Stimulated activated naive CD8-positive, alpha-beta T cell treated with anti-CD3 and anti-CD28 coated beads, Interleukin-15, amount 100 ng/mL, for 72 hours (primary cell): ENCODE results near the gene CHST11.
"Not testable (repeated sequence)": the region's sequence is repeated elsewhere in the genome, so short reads cannot be mapped to it uniquely, and the experiment has no call there.

Experiments
- ATAC-seq: fragments of 150-1000 bp; cut with Tn5 transposase; 2 replicates; pipeline ENCODE4 v1.10.0; 2021; ENCODE audit warnings: mild to moderate bottlenecking, moderate library complexity
- DNase-seq, 2 donors: peaks; one replicate each; pipeline ENCODE4 v3.0.0; 2021 to 2022
- H3K27ac Mint-ChIP-seq, 2 donors: one replicate each; pipeline ENCODE4 v1.8.0; 2022; ENCODE audit warnings: mild to moderate bottlenecking in 2 of 2, mixed read lengths in 2 of 2, moderate library complexity in 2 of 2
- H3K27me3 Mint-ChIP-seq: one replicate; pipeline ENCODE4 v1.8.0; 2022; ENCODE audit warnings: mixed read lengths
- H3K4me1 Mint-ChIP-seq: one replicate; pipeline ENCODE4 v1.8.0; 2022; ENCODE audit warnings: mild to moderate bottlenecking, mixed read lengths
- H3K4me3 Mint-ChIP-seq, 2 donors: one replicate each; pipeline ENCODE4 v1.8.0; 2022; ENCODE audit warnings: mild to moderate bottlenecking in 2 of 2, mixed read lengths in 2 of 2, moderate library complexity in 1 of 2
- H3K9me3 Mint-ChIP-seq, 2 donors: one replicate each; pipeline ENCODE4 v1.8.0; 2022; ENCODE audit warnings: mixed read lengths in 2 of 2

The CHST11 gene

DNA sequence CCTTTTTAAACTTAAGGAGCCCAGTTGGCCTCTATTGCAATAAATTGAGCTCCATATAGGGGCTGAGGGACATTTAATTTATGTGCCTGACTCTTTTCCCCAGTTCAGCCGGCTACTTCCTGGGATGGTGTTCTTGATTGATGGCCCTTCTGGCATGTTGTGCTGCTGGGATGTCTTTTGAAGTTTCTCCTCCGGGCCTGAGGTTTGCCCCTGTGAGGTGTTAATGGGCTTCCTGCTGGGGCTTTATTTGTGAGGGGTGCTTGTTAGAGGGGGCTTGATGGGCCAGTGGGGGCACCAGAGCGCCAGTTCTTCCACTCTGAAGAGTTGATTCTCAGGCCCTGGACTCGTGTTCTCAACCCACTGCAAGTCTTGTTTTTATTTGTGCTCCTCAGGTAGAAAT is 69.6 kb downstream of the CHST11 start:
- Mint-ChIP-seq H3K9me3 (peaks cover 6 to 9% of the 10 kb centered on the region in 2 donors), H3K27ac (no peak overlapping the region), H3K4me1 (peaks cover 46% of the 10 kb centered on the region), H3K4me3 (no peak overlapping the region), H3K27me3 (no peaks in the 10 kb centered on the region)
- DNase-seq, result no peak
- no peak for ATAC-seq

DNA sequence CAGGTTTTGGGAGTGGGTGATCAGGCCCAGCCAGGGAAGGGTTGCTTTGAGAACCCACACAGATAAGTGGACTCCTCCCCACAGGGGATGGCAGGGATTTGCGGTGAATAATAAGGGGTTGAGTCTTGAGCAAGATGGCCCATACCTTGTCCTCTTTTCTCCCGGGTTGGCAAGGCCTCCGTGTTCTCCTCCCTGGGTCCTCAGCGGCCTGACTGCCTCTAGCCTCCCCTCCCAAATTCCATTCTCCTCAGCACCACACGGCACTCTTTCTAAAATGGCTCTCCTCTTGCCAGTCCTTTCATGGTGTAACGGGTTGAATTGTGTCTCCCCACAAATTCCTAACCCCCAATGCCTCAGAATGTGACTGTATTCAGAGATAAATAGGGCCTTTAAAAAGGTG is 70.0 kb downstream of the CHST11 start:
- Mint-ChIP-seq H3K4me1 (peaks cover 42% of the 10 kb centered on the region), H3K27ac (no peak overlapping the region), H3K4me3 (no peak overlapping the region), H3K9me3 (peaks cover 6 to 9% of the 10 kb centered on the region in 2 donors), H3K27me3 (no peaks in the 10 kb centered on the region)
- no peak for ATAC-seq
- DNase-seq, result no peak

DNA sequence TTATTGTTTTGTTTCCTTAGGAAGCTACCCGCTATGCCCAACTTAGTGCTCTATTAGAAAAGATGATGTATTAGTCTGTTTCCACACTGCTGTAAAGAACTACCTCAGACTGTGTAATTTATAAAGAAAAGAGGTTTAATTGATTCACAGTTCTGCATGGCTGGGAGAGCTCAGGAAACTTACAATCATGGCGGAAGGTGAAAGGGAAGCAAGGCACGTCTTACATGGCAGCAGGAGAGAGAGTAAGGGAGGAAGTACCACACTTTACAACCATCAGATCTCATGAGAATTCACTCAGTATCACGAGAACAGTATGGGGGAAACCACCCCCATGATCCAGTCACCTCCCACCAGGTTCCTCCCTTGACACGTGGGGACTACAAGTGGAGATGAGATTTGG is 70.9 kb downstream of the CHST11 start:
- not testable (repeated sequence) for H3K4me3 Mint-ChIP-seq, H3K9me3 Mint-ChIP-seq, H3K27me3 Mint-ChIP-seq, H3K27ac Mint-ChIP-seq, ATAC-seq, DNase-seq
- peaks cover 37% of the 10 kb centered on the region for H3K4me1 Mint-ChIP-seq

DNA sequence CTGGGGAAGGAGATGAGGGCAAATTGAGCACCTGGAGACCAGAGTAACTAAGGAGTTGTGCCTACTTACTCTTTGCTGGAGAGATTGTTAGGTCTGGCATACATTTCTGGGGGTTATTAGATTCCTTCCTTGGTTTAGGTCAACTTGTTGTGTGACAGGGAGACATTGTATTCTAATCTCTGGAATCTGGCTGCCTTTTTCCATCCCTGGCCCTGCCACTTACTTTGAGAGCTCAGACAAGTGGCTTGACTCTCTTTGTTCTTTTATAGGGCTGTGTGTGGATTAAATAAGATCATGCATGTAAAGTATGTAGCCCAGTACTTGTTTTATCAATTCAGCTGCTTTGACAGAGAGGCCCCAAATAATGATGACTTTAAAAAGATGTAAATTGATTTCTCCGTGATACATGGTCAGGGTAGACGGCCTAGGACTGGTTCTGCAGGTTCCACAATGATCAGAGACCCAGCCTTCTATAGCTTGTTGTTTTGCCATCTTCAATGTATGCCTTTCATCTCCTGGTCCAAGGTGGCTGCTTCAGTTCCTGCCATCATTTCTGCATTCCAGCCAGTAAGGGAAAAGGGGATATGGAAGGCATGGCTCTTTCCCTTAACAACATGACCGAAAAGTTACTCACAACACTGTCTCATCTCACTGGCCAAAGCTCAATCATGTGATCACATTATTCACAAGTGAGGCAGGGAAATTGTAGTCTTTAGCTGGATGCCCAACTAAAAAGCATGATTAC is 72.6 kb downstream of the CHST11 start:
- ATAC-seq (no peak), DNase-seq (no peak)
- no peaks in the 10 kb centered on the region for H3K27me3 Mint-ChIP-seq
- peaks cover 35% of the 10 kb centered on the region for H3K4me1 Mint-ChIP-seq
- H3K9me3 Mint-ChIP-seq, result peaks cover 6 to 9% of the 10 kb centered on the region in 2 donors
- no peak overlapping the region for H3K4me3 Mint-ChIP-seq
- no peak overlapping the region for H3K27ac Mint-ChIP-seq

DNA sequence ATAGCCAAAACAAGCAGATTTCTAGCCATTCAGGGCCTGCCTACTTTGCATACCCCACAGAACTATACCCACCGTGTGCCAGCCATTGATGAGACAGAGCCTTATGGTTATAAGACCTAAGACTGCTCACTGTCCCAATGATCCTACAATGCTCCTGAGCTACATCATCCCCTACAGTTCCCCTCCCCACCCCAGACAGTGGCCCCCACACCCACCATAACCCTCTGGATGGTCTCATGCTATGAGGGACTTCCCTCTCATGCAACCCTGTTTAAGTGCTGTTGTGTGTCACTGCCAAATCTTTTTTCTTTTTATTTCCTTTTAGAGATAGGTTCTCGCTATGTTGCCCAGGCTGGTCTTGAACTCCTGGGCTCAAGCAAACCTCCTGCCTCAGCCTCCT is 75.9 kb downstream of the CHST11 start:
- H3K4me3 Mint-ChIP-seq, result no peak overlapping the region
- H3K27ac Mint-ChIP-seq, result no peak overlapping the region
- ATAC-seq (no peak), DNase-seq (no peak)
- H3K4me1 Mint-ChIP-seq, result peaks cover 29% of the 10 kb centered on the region
- peaks cover 2 to 3% of the 10 kb centered on the region in 2 donors for H3K9me3 Mint-ChIP-seq
- H3K27me3 Mint-ChIP-seq, result no peaks in the 10 kb centered on the region

DNA sequence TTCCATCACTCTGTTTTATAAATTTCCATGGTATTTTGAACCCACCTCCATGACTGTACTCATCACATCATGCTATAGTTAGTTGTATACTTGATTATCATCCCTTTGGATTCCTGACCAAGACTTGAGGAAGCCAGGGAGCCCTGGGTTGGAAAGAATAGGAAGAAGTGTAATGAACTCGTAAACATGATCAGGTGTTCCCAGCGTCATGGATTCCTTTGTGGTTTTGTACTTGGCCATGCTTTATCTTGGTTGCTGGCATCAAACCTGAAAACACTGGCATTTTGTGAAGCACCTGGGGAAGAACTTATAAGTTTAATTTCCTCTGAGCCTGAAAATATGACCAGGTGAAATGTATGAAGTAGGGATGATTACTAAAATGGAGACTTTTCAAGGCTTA is 76.4 kb downstream of the CHST11 start:
- H3K27ac Mint-ChIP-seq, result no peak overlapping the region
- peaks cover 26% of the 10 kb centered on the region for H3K4me1 Mint-ChIP-seq
- H3K4me3 Mint-ChIP-seq, result no peak overlapping the region
- DNase-seq (no peak), ATAC-seq (no peak)
- no peaks in the 10 kb centered on the region for H3K9me3 Mint-ChIP-seq
- no peaks in the 10 kb centered on the region for H3K27me3 Mint-ChIP-seq

DNA sequence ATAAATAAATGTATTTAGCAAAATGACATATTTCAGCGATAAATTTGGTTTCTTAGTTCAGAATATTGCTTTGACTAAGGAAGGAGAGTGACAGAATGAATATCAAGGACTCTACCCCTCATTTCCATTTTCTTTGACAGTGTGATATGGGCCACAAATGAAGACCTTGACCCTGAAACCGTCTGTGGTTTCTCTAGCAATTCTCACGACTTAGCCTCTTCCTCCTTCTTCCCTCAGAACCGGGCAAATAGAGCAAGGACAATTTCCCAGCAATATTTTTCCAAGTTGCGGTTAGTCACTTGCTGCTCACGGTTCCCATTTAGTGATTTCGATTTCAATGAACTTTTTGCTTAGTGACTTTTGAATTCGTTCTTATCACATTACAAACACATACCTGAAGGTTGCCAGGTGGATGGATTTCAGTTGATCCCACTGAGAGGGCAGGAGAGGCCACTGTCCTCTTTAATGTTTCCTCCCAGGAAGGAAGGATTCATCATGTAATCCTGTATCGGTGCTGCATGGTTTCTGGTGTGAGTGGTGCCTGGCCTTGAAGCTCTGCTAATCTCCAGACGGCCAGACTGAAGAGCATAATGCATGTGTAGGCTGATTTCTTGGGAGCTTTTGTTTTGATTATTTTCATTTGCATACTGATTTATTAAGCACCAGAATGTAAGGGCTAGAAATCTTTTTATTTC is 77.6 kb downstream of the CHST11 start:
- H3K9me3 Mint-ChIP-seq, result no peaks in the 10 kb centered on the region
- no peak overlapping the region for H3K4me3 Mint-ChIP-seq
- no peak overlapping the region for H3K27ac Mint-ChIP-seq
- no peak for DNase-seq
- ATAC-seq, result peak; percentile 60
- peaks cover 26% of the 10 kb centered on the region for H3K4me1 Mint-ChIP-seq
- H3K27me3 Mint-ChIP-seq, result no peaks in the 10 kb centered on the region

DNA sequence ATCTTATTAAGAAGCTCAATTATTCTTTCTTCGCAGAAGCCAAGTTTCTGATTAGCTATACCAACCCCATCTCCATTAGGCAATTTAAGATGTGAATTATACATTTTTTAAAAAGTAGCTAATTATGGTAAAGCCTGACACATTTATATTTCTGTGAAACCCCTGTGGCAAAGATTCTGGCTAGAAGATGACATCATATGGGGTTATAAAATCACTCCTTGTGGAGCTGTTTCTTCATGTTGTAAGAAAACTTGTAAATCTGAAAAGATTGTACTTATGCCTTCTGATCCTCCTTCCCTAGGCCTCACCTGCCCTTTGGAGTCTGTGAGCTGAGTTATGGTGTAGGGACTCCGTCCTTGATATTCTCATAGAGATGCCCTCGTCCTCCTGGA is 78.1 kb downstream of the CHST11 start:
- Mint-ChIP-seq H3K27me3 (no peaks in the 10 kb centered on the region), H3K9me3 (no peaks in the 10 kb centered on the region), H3K27ac (no peak overlapping the region), H3K4me3 (no peak overlapping the region), H3K4me1 (peaks cover 26% of the 10 kb centered on the region)
- DNase-seq (no peak), ATAC-seq (no peak)

DNA sequence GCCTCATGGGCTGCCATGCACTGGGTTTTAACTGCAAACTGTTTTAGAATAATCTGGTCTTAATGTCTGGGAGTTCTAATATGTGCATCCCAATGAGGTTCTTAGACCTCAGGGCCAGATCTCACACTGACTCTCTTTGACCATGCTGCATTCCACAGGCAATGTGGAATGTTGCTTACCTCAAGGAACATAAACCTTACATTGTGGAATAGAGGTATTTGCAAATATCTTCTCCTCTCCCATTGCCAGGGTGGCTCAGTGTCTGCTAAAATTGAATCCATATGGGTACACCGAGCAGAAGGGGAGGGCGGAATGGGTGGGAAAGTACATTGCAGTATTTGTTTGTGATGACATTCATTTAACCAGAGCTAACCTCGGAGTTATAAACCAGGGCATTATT is 78.6 kb downstream of the CHST11 start:
- no peak overlapping the region for H3K4me3 Mint-ChIP-seq
- H3K9me3 Mint-ChIP-seq, result no peaks in the 10 kb centered on the region
- no peak overlapping the region for H3K27ac Mint-ChIP-seq
- ATAC-seq (no peak), DNase-seq (no peak)
- peaks cover 26% of the 10 kb centered on the region for H3K4me1 Mint-ChIP-seq
- no peaks in the 10 kb centered on the region for H3K27me3 Mint-ChIP-seq

DNA sequence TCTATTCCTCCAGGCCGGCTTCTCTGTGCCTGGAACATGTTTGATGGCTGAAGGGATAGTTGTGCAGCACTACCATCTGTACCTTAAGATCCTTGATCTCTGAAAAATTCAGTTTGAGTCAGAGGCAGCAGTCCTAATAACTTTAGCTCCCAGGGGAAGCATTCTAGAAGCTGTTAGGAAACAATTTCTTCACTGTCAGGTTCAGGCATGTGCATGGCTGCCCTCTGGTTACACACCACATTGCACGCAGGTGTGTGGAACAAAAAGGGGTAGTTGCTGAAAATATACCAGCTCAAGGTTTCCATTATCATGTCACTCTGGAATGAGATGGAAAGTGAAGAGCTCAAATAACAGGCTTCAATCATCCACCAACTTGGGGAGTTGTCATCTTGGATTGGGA is 80.1 kb downstream of the CHST11 start:
- Mint-ChIP-seq H3K27ac (no peak overlapping the region), H3K4me1 (peaks cover 26% of the 10 kb centered on the region), H3K27me3 (no peaks in the 10 kb centered on the region), H3K4me3 (no peak overlapping the region), H3K9me3 (no peaks in the 10 kb centered on the region)
- ATAC-seq (no peak), DNase-seq (no peak)

DNA sequence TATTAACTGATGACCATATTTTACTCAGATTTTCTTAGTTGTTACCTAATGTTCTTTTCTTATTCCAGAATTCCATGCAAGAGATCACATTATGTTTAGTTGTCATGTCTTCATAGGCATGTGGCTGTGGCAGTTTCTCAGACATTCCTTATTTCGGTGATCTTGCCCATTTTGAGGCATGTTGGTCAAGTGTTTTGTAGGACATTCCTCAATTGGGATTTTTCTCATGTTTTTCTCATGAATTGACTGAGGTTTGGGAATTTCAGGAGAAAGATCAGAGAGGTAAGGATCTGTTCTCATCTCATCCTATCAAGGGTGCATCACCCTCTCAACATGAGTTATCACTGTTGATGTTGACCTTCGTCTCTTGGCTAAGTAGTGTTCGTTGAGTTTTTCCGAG is 81.3 kb downstream of the CHST11 start:
- H3K4me1 Mint-ChIP-seq, result peaks cover 24% of the 10 kb centered on the region
- H3K27ac Mint-ChIP-seq, result no peak overlapping the region
- DNase-seq (no peak), ATAC-seq (no peak)
- no peaks in the 10 kb centered on the region for H3K27me3 Mint-ChIP-seq
- H3K9me3 Mint-ChIP-seq, result peaks cover 0 to 6% of the 10 kb centered on the region in 2 donors
- no peak overlapping the region for H3K4me3 Mint-ChIP-seq

DNA sequence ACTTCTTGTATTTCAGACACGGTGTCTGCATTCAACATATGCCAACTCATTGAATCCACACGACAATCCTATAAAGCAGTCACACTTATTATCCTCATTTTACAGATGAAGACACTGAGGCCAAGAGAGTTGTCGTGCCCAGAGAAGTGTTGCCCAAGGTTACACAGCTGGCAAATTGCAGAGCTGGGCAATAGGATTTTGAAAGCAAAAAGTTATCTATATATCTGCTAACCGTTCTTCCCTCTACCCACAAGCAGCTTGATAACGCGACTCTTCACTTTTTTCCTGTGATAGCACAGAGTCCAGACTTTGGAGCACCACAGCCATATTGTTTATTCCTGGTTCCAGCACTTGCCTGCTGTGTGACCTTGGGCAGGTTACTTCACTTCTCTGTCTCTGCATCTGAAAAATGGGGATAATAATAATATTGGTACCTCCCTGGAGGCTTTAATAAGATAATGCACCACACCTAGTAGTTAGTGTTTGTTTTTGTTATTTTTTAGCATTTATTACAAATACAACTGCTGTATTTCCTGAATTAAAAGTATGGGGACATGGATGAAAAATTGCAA is 82.2 kb downstream of the CHST11 start:
- H3K4me3 Mint-ChIP-seq, result no peak overlapping the region
- H3K4me1 Mint-ChIP-seq, result peaks cover 15% of the 10 kb centered on the region
- DNase-seq (no peak), ATAC-seq (no peak)
- peaks cover 0 to 6% of the 10 kb centered on the region in 2 donors for H3K9me3 Mint-ChIP-seq
- no peaks in the 10 kb centered on the region for H3K27me3 Mint-ChIP-seq
- H3K27ac Mint-ChIP-seq, result no peak overlapping the region

DNA sequence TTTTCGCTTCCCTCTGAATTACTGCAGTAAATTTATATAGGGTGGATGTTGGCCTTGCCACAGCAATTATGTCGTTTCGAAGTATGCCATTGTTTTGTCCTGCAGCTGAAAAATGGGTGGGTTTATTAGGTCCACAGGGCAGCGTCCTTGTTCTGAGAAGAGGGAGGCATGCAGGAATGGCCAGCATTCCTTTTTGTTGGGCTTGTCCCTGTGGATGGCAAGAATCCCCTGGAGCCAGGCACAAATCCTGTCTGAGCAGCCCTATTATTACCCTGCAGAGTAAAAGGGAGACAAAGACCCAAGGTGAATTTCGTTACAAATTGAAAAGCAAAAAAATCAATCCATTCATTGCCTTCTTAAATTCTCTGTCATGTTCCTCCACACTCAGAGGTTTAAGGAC is 88.1 kb downstream of the CHST11 start:
- Mint-ChIP-seq H3K9me3 (peaks cover 0 to 6% of the 10 kb centered on the region in 2 donors), H3K27ac (no peak overlapping the region), H3K4me1 (peaks cover 17% of the 10 kb centered on the region), H3K4me3 (no peak overlapping the region), H3K27me3 (no peaks in the 10 kb centered on the region)
- DNase-seq, result no peak
- no peak for ATAC-seq

DNA sequence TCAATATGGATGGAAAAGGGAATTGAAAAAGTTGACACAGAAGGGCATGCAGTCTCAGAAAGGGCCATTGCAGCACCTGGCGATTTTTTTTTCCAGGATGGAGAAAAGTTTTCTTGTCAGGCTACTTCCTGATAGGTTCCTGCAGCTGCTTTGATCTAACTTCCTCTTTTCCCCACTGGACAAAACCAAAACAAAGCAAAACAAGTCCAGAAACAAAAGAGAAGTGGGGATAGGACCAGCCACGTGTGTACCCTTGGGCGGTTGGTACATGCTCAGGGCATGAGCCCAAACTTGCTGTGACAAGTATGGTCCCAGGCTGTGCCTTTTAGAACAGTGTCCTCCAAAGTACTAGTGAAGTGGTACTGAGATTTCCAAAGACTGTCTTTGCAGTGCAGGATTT is 89.8 kb downstream of the CHST11 start:
- ATAC-seq (no peak), DNase-seq (no peak)
- Mint-ChIP-seq H3K4me3 (no peak overlapping the region), H3K9me3 (peaks cover 0 to 6% of the 10 kb centered on the region in 2 donors), H3K4me1 (peaks cover 24% of the 10 kb centered on the region), H3K27me3 (no peaks in the 10 kb centered on the region), H3K27ac (no peak overlapping the region)

DNA sequence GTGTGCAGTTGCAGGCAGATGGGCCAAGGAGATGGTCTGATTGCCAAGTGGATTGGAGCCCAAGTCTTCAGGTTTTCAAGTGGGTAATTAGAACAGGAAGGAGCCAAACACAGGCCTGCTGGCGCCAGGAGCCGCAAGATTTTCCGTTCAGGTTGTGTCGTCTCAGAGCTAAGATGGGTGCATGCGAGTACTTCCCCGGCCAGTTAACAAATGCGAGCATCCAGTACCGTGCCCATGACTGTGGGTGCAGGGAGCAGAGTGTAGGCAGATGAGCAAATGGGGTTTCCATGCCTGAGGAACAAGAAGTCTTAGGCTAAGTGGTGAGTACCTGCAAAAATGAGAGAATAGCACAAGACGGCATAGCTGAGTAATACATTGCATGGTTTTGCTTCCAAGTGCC is 90.5 kb downstream of the CHST11 start:
- no peaks in the 10 kb centered on the region for H3K27me3 Mint-ChIP-seq
- ATAC-seq (no peak), DNase-seq (no peak)
- H3K9me3 Mint-ChIP-seq, result peaks cover 0 to 6% of the 10 kb centered on the region in 2 donors
- no peak overlapping the region for H3K4me3 Mint-ChIP-seq
- no peak overlapping the region for H3K27ac Mint-ChIP-seq
- H3K4me1 Mint-ChIP-seq, result peaks cover 30% of the 10 kb centered on the region

DNA sequence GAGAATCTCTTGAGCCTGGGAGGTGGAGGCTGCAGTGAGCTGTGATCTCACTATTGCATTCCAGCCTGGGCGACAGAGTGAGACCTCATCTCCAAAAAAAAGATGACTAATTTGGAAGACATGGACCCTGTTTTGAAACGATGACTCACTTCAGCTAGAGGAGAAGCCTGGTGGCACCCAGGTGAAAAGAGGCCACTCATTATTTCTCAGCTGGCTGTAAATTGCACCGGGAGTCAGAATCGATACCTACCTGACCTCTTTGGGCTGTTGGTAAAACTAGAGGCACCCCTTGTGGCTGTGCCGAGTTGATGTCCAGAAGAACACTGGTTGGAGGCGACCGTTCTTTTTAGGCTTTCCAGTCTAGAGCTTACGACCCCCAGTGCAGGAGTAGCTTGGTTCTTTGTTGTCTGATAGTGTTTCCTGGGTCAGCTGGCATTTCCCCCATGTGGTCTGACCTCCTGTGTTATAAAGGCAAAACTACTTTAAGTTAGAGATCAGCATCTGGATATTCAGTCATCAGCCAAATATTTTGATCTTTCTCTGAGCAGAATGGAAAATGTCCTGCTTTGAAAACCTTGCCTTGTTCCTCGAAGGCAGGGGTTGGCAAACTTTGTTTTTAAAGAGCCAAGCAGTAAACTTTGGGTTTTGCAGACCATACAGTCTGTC is 93.2 kb downstream of the CHST11 start:
- no peaks in the 10 kb centered on the region for H3K27me3 Mint-ChIP-seq
- peak overlapping the region in 1 of 2 donors; percentile 44 for H3K27ac Mint-ChIP-seq

More for the DNA sequence above, 93.2 kb downstream of the CHST11 start:
- DNase-seq, result no peak
- Mint-ChIP-seq H3K4me1 (peaks cover 35% of the 10 kb centered on the region), H3K9me3 (peaks cover 0 to 14% of the 10 kb centered on the region in 2 donors), H3K4me3 (no peak overlapping the region)
- ATAC-seq, result no peak
